ENCODE results near the gene SRCAP.

The SRCAP gene

DNA sequence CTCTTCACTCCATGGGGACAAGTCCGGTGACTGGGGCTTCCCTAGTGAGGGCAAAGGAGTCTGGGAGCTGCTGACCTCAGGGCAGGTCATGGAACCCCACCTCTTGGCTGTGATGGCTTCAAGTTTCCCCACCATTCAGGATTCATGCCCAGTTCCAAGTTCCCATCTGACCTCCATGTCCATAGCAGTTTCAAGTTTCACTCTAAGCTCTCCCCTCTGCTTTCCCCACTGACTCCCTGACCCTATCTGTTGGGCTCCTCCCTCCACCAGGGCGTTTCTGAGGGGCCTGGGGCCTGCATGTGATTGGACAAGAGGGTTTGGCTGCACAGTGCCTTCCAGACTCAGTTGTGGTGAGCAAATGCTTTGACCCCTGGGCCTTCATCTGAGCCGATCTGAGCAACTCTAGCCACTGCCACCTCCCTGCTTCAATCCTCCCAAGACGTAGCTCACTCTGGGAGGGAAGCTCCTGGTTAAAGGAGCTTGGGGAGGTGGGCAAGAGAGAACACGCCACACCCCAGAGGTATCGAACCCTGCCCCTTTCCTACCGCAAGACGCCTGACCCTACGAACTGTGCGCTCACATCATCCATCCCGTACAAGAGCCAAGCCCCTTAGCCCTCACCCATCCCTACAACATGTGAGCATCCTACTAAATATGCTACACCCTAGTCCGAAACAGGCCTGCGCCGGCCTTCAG, 79.7 kb downstream of the SRCAP start:
- DNase-seq: no peak

DNA sequence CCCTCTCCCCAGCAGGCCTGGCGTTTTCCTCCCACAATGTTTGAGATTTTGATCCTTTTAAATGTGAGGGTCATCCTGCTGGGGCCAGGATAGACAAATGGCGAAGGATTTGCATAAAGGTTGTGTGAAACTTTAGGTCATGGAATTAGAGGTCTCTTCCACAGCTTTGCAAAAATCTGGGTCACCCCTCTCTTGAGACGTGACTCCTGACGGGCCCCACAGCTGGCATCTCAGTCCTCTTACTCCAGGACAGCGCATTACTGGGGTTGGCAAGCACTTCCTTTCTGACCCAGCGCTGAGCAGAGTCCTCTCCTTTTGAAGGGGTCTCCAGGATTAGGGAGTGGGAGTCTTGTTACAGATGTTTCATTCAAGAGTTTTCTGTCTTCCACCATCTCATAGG, 80.6 kb downstream of the SRCAP start:
- DNase-seq: no peak

GRCh38 chr16:30780021-30780420, 81.0 kb downstream of the SRCAP start:
- no peak for DNase-seq

DNA sequence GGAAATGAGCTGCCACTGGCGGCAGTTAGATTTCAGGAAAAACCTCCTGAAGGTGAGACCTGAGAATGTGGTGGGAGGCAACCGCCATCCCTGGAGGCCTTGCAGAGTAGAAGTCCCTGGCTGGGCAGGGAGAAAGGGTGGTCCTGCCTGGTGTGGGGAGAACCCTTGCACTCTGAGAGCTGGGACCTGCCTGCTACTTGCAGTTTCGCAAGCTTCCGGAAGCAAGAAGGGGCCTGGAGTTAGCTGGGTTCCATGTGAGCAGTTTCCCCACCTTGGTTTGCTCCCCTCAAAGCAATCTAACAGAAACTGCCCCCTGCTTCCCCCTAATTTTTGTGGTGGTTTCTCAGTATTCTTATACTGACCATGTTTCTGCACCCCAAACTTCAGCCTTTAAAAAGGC, 81.6 kb downstream of the SRCAP start:
- DNase-seq: no peak

DNA sequence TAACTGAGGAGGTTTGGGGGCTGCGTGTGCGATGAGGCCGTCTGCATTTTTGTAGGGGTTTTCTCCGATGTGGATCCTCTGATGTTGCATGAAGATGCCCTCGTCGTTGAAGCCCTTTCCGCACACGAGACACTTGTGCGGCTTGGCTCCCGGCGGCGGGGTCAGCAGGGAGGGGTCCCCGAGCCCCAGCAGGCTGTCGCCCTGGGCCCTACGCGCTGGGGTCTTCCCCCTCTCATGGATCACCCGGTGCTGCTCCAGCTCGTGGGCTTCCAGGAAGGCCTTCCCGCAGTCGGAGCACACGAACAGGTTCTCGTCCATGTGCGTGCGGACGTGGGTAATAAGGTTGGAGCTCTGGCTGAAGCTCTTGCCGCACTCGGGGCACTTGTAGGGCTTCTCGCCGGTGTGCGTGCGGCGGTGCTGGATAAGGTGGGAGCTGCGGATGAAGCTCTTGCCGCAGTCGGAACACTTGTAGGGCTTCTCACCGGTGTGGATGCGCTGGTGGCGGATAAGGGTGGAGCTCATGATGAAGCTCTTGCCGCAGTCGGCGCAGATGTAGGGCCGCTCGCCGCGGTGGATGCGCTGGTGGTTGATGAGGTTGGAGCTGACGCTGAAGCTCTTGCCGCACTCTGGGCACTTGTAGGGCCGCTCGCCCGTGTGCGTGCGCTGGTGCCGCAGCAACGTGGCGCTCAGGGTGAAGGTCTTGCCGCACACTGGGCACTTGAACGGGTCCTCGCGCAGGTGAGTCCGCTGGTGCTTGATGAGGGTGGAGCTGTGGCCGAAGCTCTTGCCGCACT, 83.7 kb downstream of the SRCAP start:
- no peak for DNase-seq

DNA sequence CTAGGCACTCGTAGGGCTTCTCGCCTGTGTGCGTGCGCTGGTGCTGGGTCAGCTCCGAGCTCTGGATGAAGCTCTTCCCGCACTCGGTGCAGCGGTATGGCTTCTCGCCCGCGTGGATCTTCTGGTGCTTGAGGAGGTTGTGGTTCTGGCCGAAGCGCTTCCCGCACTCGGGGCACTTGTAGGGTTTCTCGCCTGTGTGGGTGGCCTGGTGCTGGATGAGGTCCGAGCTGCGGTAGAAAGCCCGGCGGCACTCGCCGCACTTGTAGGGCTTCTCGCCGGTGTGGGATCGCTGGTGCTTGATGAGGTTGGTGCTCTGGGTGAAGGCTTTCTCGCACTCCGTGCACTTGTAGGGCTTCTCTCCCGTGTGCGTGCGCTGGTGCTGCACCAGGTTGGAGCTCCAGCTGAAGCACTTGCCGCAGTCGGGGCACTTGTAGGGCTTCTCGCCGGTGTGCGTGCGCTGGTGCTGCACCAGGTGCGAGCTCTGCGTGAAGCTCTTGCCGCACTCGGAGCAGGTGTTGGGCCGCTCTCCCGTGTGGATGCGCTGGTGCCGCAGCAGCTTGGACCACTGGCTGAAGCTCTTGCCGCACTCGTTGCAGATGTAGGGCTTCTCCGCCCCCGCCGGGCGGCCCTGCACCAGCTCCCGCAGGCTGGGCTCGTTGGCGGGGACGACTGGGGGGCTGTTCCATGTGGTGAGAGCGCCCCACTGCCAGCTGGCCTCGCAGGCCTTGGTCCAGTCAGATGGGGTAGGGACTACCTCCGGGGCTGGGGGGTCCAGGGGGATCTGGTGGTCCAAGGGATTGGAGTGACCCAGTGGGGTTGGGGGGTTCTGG, 84.5 kb downstream of the SRCAP start:
- DNase-seq: no peak

GRCh38 chr16:30784215-30784614, 85.2 kb downstream of the SRCAP start:
- DNase-seq: no peak

- no peak for DNase-seq
Observed at GRCh38 chr16:30785126-30786106, 86.4 kb downstream of the SRCAP start.

GRCh38 chr16:30786115-30786935, 87.4 kb downstream of the SRCAP start:
- no peak for DNase-seq

GRCh38 chr16:30786936-30787612, 88.1 kb downstream of the SRCAP start, which contains the start of gene ZNF629:
Gene ZNF629, minus strand, starts transcription at chr16:30787205. Its CDS starts 2,723 bp downstream, at chr16:30784482.
- no peak for DNase-seq

- no peak for DNase-seq
Observed at GRCh38 chr16:30787613-30788378, 88.8 kb downstream of the SRCAP start.

Measured in GDM1 (cell line).